Measurements from ENCODE around the gene DGKE.

The DGKE gene

DNA sequence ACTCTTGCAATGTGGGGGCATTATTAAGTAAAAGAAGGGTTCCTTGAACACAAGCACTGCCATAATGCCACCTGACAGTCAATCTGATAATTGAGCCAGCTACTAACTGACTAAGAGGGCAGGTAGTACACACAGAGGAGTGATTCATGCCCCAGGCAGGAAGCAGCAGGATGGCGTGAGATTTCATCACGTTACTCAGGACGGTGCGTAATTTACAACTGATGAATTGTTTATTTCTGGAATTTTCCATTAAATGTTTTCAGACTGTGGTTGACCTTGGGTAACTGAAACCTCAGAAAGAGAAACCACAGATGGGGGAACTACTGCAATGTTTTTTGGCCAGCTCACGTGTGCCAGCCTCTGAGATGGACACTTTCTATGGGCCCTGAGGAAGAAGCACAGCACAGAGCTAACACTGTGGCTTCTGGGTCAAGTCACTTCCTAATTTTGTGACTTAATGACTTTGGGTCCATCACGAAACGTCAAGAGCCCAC, 46.9 kb upstream of the DGKE start:
- DNase-seq: peak; percentile 80
- no peak overlapping the region for H2AFZ ChIP-seq (ENCODE audit: low read length)
- H3K27me3 ChIP-seq (replicated peaks; ENCODE audit: insufficient read depth, low read length): no peaks in the 10 kb centered on the region
- H4K20me1 ChIP-seq (ENCODE audit: insufficient read depth, low read length): no peaks in the 10 kb centered on the region
- H3K27ac ChIP-seq (ENCODE audit: low read length): peak overlapping the region; percentile 56
- H3F3A ChIP-seq (ENCODE audit: insufficient read depth, low read length): peaks cover 11% of the 10 kb centered on the region; the same call in 1 of the 2 replicates
- H3K4me3 ChIP-seq (ENCODE audit: low read length): no peak overlapping the region
- peak overlapping the region; percentile 18; the same call in 1 of the 2 replicates for H3K4me2 ChIP-seq (ENCODE audit: low read depth, low read length)
- H3K9me2 ChIP-seq (replicated peaks; ENCODE audit: insufficient read depth, low read length): no peaks in the 10 kb centered on the region
- H3K4me1 ChIP-seq (ENCODE audit: low read length): peaks cover 20% of the 10 kb centered on the region
- H3K36me3 ChIP-seq (replicated peaks; ENCODE audit: insufficient read depth, low read length): no peaks in the 10 kb centered on the region
- TF ChIP-seq EZH2phosphoT487 (IDR thresholded peaks at IDR 0.05; ENCODE audit: low read length) (no peak), EZH2 (optimal IDR thresholded peaks at IDR 0.05; ENCODE audit: low read depth, low read length) (no peak)
- TF ChIP-seq, protein P1, sequence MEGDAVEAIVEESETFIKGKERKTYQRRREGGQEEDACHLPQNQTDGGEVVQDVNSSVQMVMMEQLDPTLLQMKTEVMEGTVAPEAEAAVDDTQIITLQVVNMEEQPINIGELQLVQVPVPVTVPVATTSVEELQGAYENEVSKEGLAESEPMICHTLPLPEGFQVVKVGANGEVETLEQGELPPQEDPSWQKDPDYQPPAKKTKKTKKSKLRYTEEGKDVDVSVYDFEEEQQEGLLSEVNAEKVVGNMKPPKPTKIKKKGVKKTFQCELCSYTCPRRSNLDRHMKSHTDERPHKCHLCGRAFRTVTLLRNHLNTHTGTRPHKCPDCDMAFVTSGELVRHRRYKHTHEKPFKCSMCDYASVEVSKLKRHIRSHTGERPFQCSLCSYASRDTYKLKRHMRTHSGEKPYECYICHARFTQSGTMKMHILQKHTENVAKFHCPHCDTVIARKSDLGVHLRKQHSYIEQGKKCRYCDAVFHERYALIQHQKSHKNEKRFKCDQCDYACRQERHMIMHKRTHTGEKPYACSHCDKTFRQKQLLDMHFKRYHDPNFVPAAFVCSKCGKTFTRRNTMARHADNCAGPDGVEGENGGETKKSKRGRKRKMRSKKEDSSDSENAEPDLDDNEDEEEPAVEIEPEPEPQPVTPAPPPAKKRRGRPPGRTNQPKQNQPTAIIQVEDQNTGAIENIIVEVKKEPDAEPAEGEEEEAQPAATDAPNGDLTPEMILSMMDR (IDR thresholded peaks at IDR 0.05; ENCODE audit: low read length): no peak
- no peaks in the 10 kb centered on the region for H3K9me3 ChIP-seq (replicated peaks; ENCODE audit: insufficient read depth, low read length)
- H3K79me2 ChIP-seq (ENCODE audit: low read length): no peaks in the 10 kb centered on the region
- peak overlapping the region; percentile 19; the same call in 1 of the 2 replicates for H3K9ac ChIP-seq (ENCODE audit: low read length)

DNA sequence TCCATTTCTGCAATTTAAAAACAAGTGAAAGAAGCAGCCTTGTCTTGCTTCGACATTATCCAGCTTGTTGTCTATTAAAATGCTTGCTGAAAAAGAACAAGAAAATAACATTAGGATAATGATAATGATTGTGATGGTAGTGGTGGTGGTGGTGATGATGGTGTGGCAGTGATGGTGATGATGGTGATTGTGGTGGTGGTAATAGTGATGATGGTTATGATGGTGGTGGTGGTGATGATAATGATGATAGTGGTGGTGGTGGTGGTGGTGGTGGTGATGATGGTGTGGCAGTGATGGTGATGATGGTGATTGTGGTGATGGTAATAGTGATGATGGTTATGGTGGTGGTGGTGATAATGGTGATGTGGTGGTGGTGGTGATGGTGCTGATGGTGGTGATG, 41.7 kb upstream of the DGKE start:
- TF ChIP-seq, protein P1 (IDR thresholded peaks at IDR 0.05; ENCODE audit: low read length): no peak
- TF ChIP-seq EZH2 (optimal IDR thresholded peaks at IDR 0.05; ENCODE audit: low read depth, low read length): no peak
- no peak for TF ChIP-seq EZH2phosphoT487 (IDR thresholded peaks at IDR 0.05; ENCODE audit: low read length)
- Histone ChIP-seq H3K4me1 (ENCODE audit: low read length) (peaks cover 8% of the 10 kb centered on the region), H3F3A (ENCODE audit: insufficient read depth, low read length) (0 out of 2 replicates have a peak, but pooled peaks cover 4% of the 10 kb centered on the region), H3K4me2 (ENCODE audit: low read depth, low read length) (no peak overlapping the region), H3K79me2 (ENCODE audit: low read length) (no peaks in the 10 kb centered on the region), H3K36me3 (replicated peaks; ENCODE audit: insufficient read depth, low read length) (no peaks in the 10 kb centered on the region), H3K9ac (ENCODE audit: low read length) (no peak overlapping the region), H3K9me2 (replicated peaks; ENCODE audit: insufficient read depth, low read length) (no peaks in the 10 kb centered on the region), H4K20me1 (ENCODE audit: insufficient read depth, low read length) (no peaks in the 10 kb centered on the region), H2AFZ (ENCODE audit: low read length) (no peak overlapping the region), H3K9me3 (replicated peaks; ENCODE audit: insufficient read depth, low read length) (no peaks in the 10 kb centered on the region), H3K4me3 (ENCODE audit: low read length) (no peak overlapping the region), H3K27me3 (replicated peaks; ENCODE audit: insufficient read depth, low read length) (no peaks in the 10 kb centered on the region), H3K27ac (ENCODE audit: low read length) (no peak overlapping the region)
- DNase-seq: no peak

DNA sequence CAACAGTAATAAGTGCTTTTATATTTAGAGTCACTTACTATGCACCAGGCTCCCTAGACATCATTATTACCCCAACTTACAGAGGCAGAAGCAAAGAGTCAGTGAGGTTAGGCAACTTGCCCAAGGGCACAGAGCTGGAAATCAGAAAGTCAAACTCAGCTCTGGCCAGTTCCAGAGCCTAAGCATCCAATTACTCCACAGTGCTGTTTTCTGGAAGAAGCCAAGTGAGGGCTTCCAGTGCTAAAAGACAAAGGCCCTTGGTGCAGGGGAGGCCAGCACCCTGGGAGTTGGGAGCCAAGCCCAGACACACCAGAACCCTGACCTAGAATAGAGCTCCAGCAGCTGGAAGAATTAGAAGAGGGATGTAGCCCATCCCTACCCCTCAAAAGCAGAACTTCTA, 40.4 kb upstream of the DGKE start:
- DNase-seq: no peak
- H3K9ac ChIP-seq (ENCODE audit: low read length): no peak overlapping the region
- H3F3A ChIP-seq (ENCODE audit: insufficient read depth, low read length): no peaks in the 10 kb centered on the region
- no peaks in the 10 kb centered on the region for H3K4me1 ChIP-seq (ENCODE audit: low read length)
- no peaks in the 10 kb centered on the region for H3K9me3 ChIP-seq (replicated peaks; ENCODE audit: insufficient read depth, low read length)
- no peak overlapping the region for H3K4me2 ChIP-seq (ENCODE audit: low read depth, low read length)
- TF ChIP-seq EZH2 (optimal IDR thresholded peaks at IDR 0.05; ENCODE audit: low read depth, low read length) (no peak), EZH2phosphoT487 (IDR thresholded peaks at IDR 0.05; ENCODE audit: low read length) (no peak)
- TF ChIP-seq, protein P1 (IDR thresholded peaks at IDR 0.05; ENCODE audit: low read length): no peak
- H3K27me3 ChIP-seq (replicated peaks; ENCODE audit: insufficient read depth, low read length): no peaks in the 10 kb centered on the region
- no peak overlapping the region for H3K4me3 ChIP-seq (ENCODE audit: low read length)
- no peak overlapping the region for H3K27ac ChIP-seq (ENCODE audit: low read length)
- no peaks in the 10 kb centered on the region for H4K20me1 ChIP-seq (ENCODE audit: insufficient read depth, low read length)
- no peaks in the 10 kb centered on the region for H3K79me2 ChIP-seq (ENCODE audit: low read length)
- no peaks in the 10 kb centered on the region for H3K36me3 ChIP-seq (replicated peaks; ENCODE audit: insufficient read depth, low read length)
- H2AFZ ChIP-seq (ENCODE audit: low read length): no peak overlapping the region
- no peaks in the 10 kb centered on the region for H3K9me2 ChIP-seq (replicated peaks; ENCODE audit: insufficient read depth, low read length)

Measured in MM.1S (cell line).